Measurements from ENCODE around the gene PTPRE. TPM values are rescaled to one million over a fixed set of nuclear protein-coding genes. Genes with fewer than 3 reads are reported as not detected.
"Not testable (repeated sequence)": the region's sequence is repeated elsewhere in the genome, so short reads cannot be mapped to it uniquely, and the experiment has no call there.

Gene PTPRE
- total RNA-seq, 1 experiment from 2014 or later = 12.3 TPM

GRCh38 chr10:128091636-128092210, 184.8 kb downstream of the PTPRE start:
- Histone ChIP-seq H3K27ac (ENCODE audit: low read depth, low read length) (no peak overlapping the region), H3K9me2 (ENCODE audit: insufficient read depth) (no peaks in the 10 kb centered on the region), H3K4me3 (replicated peaks in 1 of 2; ENCODE audit: low read depth in 1 of 2, low read length in 2 of 2) (no peak overlapping the region), H3K9me3 (ENCODE audit: control insufficient read depth in 1 of 2, insufficient read depth in 1 of 2, low read depth in 1 of 2, low read length in 2 of 2) (no peaks in the 10 kb centered on the region), H3K4me1 (ENCODE audit: control insufficient read depth in 1 of 2, insufficient read depth in 2 of 2, low read length in 2 of 2) (peaks cover 0 to 4% of the 10 kb centered on the region in 2 experiments; a peak in 1 of 4 replicates), H3K79me2 (ENCODE audit: insufficient read depth, low read length) (no peaks in the 10 kb centered on the region), H4K20me1 (ENCODE audit: insufficient read depth) (no peaks in the 10 kb centered on the region), H3K9ac (ENCODE audit: low read length) (no peak overlapping the region), H3K27me3 (ENCODE audit: insufficient read depth, low read length) (no peaks in the 10 kb centered on the region), H2AFZ (ENCODE audit: low read depth, low read length, poor library complexity, severe bottlenecking) (no peak overlapping the region), H3K4me2 (ENCODE audit: low read length) (no peak overlapping the region), H3K36me3 (ENCODE audit: control insufficient read depth in 1 of 2, insufficient read depth in 2 of 2, low read length in 2 of 2) (peaks cover 0 to 4% of the 10 kb centered on the region in 2 experiments; a peak in 1 of 4 replicates)
- ChIA-PET CTCF (interaction anchor here (0.5 to 1.1 kb wide), 3 partner anchors 47 to 397 kb away, joined by 3 read pairs; no protein-coding TSS in a partner anchor), POLR2A (no interaction called here), RAD21 (ENCODE audit: low non-redundant PET in 1 of 2, low total read pairs in 2 of 2, uncharacterized antibody in 2 of 2, unreplicated experiment in 2 of 2) (no interaction called here)
- TF ChIP-seq ELF1 (IDR thresholded peaks at IDR 0.05; ENCODE audit: borderline replicate concordance, low read depth) (no peak), POLR2AphosphoS5 (IDR thresholded peaks at IDR 0.05; ENCODE audit: low read depth, low read length) (no peak), EGR1 (IDR thresholded peaks at IDR 0.05; ENCODE audit: low read depth) (no peak), ZFX (IDR thresholded peaks at IDR 0.05) (no peak)
- BruUV-seq (replicated peaks) = no TSS peak
- DNase-seq (ENCODE audit: low read depth, low spot score) (no peak), ATAC-seq (no peak)
- intact Hi-C loops (cut with micrococcal nuclease) = no loop called here

- no peaks in the 10 kb centered on the region for H3K27me3 ChIP-seq (ENCODE audit: insufficient read depth, low read length)
- POLR2A ChIA-PET = no interaction called here
- DNase-seq (ENCODE audit: low read depth, low spot score) = no peak
- no peaks in the 10 kb centered on the region for H3K79me2 ChIP-seq (ENCODE audit: insufficient read depth, low read length)
- CTCF ChIA-PET = interaction anchor here (1.0 kb wide), 1 partner anchor 58 kb away, joined by 3 read pairs; no protein-coding TSS in a partner anchor
- intact Hi-C loops (cut with micrococcal nuclease) = no loop called here
- no peak overlapping the region for H3K4me2 ChIP-seq (ENCODE audit: low read length)
- no peaks in the 10 kb centered on the region for H3K9me3 ChIP-seq (ENCODE audit: control insufficient read depth in 1 of 2, insufficient read depth in 1 of 2, low read depth in 1 of 2, low read length in 2 of 2)
- no peaks in the 10 kb centered on the region for H4K20me1 ChIP-seq (ENCODE audit: insufficient read depth)
- no peak overlapping the region for H3K9ac ChIP-seq (ENCODE audit: low read length)
- H3K36me3 ChIP-seq (ENCODE audit: control insufficient read depth in 1 of 2, insufficient read depth in 2 of 2, low read length in 2 of 2) = peaks cover 5 to 11% of the 10 kb centered on the region in 2 experiments; a peak in 2 of 4 replicates
- H3K27ac ChIP-seq (ENCODE audit: low read depth, low read length) = no peak overlapping the region
- RAD21 ChIA-PET (ENCODE audit: low non-redundant PET in 1 of 2, low total read pairs in 2 of 2, uncharacterized antibody in 2 of 2, unreplicated experiment in 2 of 2) = no interaction called here
- no TSS peak for BruUV-seq (replicated peaks)
- no peak overlapping the region for H3K4me3 ChIP-seq (replicated peaks in 1 of 2; ENCODE audit: low read depth in 1 of 2, low read length in 2 of 2)
- no peaks in the 10 kb centered on the region for H3K9me2 ChIP-seq (ENCODE audit: insufficient read depth)
- no peak for ATAC-seq
- TF ChIP-seq EZH2 (IDR thresholded peaks at IDR 0.05) (no peak), FOSL1 (IDR thresholded peaks at IDR 0.05; ENCODE audit: low read depth) (no peak), EGR1 (IDR thresholded peaks at IDR 0.05; ENCODE audit: low read depth) (no peak), JUND (IDR thresholded peaks at IDR 0.05) (no peak), ATF3 (IDR thresholded peaks at IDR 0.05) (no peak), POLR2A (IDR thresholded peaks at IDR 0.05; ENCODE audit: borderline replicate concordance, extremely low read depth, insufficient read depth, insufficient read length) (no peak), SRF (IDR thresholded peaks at IDR 0.05; ENCODE audit: low read depth) (no peak)
- no peak overlapping the region for H2AFZ ChIP-seq (ENCODE audit: low read depth, low read length, poor library complexity, severe bottlenecking)
- peaks cover 0 to 4% of the 10 kb centered on the region in 2 experiments; a peak in 1 of 4 replicates for H3K4me1 ChIP-seq (ENCODE audit: control insufficient read depth in 1 of 2, insufficient read depth in 2 of 2, low read length in 2 of 2)
Observed at GRCh38 chr10:128092454-128092853, 185.6 kb downstream of the PTPRE start.

DNA sequence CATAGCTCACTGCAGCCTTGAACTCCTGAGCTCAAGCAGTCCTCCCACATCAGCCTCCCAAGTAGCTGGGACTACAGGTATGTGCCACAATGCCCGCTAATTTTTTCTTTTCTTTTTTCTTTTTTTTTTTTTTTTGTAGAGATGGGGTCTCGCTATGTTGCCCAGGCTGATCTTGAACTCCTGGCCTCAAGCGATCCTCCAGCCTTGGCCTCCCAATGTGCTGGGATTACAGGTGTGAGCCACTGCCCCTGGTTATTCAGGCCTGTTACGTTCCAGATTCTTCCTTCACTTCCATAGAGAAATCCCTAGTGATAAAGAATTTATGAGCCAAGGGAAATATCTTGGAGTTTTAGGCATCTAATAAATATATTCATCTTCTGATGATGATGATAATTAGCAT, 187.7 kb downstream of the PTPRE start:
- ATAC-seq; H3K27ac ChIP-seq (ENCODE audit: low read depth, low read length); intact Hi-C loops (cut with micrococcal nuclease); H3K4me2 ChIP-seq (ENCODE audit: low read length); CTCF ChIA-PET; RAD21 ChIA-PET (ENCODE audit: low non-redundant PET in 1 of 2, low total read pairs in 2 of 2, uncharacterized antibody in 2 of 2, unreplicated experiment in 2 of 2); H3K9me2 ChIP-seq (ENCODE audit: insufficient read depth); DNase-seq (ENCODE audit: low read depth, low spot score); BruUV-seq (replicated peaks); H2AFZ ChIP-seq (ENCODE audit: low read depth, low read length, poor library complexity, severe bottlenecking); H4K20me1 ChIP-seq (ENCODE audit: insufficient read depth); H3K27me3 ChIP-seq (ENCODE audit: insufficient read depth, low read length); H3K4me3 ChIP-seq (replicated peaks in 1 of 2; ENCODE audit: low read depth in 1 of 2, low read length in 2 of 2); H3K9ac ChIP-seq (ENCODE audit: low read length); H3K9me3 ChIP-seq (ENCODE audit: control insufficient read depth in 1 of 2, insufficient read depth in 1 of 2, low read depth in 1 of 2, low read length in 2 of 2); H3K79me2 ChIP-seq (ENCODE audit: insufficient read depth, low read length); H3K4me1 ChIP-seq (ENCODE audit: control insufficient read depth in 1 of 2, insufficient read depth in 2 of 2, low read length in 2 of 2): not testable (repeated sequence)
- POLR2A ChIA-PET = interaction anchor here (0.7 kb wide), 1 partner anchor 47 kb away, joined by 3 read pairs; no protein-coding TSS in a partner anchor
- peaks cover 21 to 32% of the 10 kb centered on the region in 2 experiments; a peak in 3 of 4 replicates for H3K36me3 ChIP-seq (ENCODE audit: control insufficient read depth in 1 of 2, insufficient read depth in 2 of 2, low read length in 2 of 2)

Measured in HCT116 (cell line).